HAP-1 (cell line): ENCODE data around the gene TNK2.
"Not testable (repeated sequence)": the region's sequence is repeated elsewhere in the genome, so short reads cannot be mapped to it uniquely, and the experiment has no call there.

ENCODE experiments used
- DNase-seq, 2 experiments: peaks; one replicate each; pipeline ENCODE4 v3.0.0-alpha.2; 2016 to 2020; ENCODE audit warnings: low spot score in 2 of 2
- H3K27me3 ChIP-seq: fragments of 250-450 bp; sonication (Bioruptor Pico); 2 replicates; pipeline ENCODE4 v1.5.1; 2020; ENCODE audit warnings: low read depth, mild to moderate bottlenecking, moderate library complexity
- H3K36me3 ChIP-seq: fragments of 250-450 bp; sonication (Bioruptor Pico); replicated peaks from 2 replicates; pipeline ENCODE4 v1.5.1; 2020; ENCODE audit warnings: mild to moderate bottlenecking
- H3K4me1 ChIP-seq: fragments of 250-450 bp; sonication (Bioruptor Pico); 2 replicates; pipeline ENCODE4 v1.5.1; 2020; ENCODE audit warnings: mild to moderate bottlenecking
- H3K4me3 ChIP-seq: fragments of 250-450 bp; sonication (Bioruptor Pico); 2 replicates; pipeline ENCODE4 v1.5.1; 2020; ENCODE audit warnings: mild to moderate bottlenecking, moderate library complexity
- H3K9me3 ChIP-seq: fragments of 250-450 bp; sonication (Bioruptor Pico); 2 replicates; pipeline ENCODE4 v1.5.1; 2020; ENCODE audit warnings: mild to moderate bottlenecking, moderate library complexity
- in situ Hi-C: fragments of 300-500 bp; cut with MboI; formaldehyde crosslinking; loops from 3 replicates; pipeline ENCODE4 v1.14.3; 2020; ENCODE audit warnings: low sequenced_read_pairs, inconsistent platforms, mixed read lengths

The TNK2 gene

DNA sequence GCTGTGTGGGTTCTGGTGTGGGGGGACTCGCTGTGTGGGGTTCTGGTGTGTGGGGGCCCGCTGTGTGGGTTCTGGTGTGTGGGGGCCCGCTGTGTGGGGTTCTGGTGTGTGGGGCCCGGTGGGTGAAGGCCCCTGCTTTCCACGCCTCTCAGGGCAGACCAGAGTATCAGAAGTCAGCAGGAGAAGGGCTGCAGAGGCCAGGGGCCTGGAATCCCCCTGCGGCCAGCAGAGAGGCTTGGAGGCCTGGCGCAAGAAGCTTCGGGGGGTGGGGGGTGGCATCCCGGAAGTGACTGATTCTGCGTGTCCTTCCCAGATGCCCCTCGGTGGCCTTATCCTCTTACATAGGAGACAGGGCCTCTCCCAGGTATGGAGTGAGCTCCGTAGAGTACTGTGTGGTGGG is 37.4 kb downstream of the TNK2 start:
- peaks cover 21% of the 10 kb centered on the region for H3K36me3 ChIP-seq
- H3K27me3 ChIP-seq, result no peaks in the 10 kb centered on the region
- in situ Hi-C loops, result no loop called here
- no peak for DNase-seq
- H3K9me3 ChIP-seq, result no peaks in the 10 kb centered on the region
- no peaks in the 10 kb centered on the region for H3K4me1 ChIP-seq
- no peak overlapping the region for H3K4me3 ChIP-seq

- Histone ChIP-seq H3K4me1 (no peaks in the 10 kb centered on the region), H3K27me3 (no peaks in the 10 kb centered on the region), H3K4me3 (no peak overlapping the region), H3K36me3 (peaks cover 21% of the 10 kb centered on the region), H3K9me3 (no peaks in the 10 kb centered on the region)
- in situ Hi-C loops, result no loop called here
- no peak for DNase-seq
Observed at GRCh38 chr3:195870442-195870841, 37.9 kb downstream of the TNK2 start.

- Histone ChIP-seq H3K9me3 (no peaks in the 10 kb centered on the region), H3K4me3 (no peak overlapping the region), H3K36me3 (peaks cover 21% of the 10 kb centered on the region), H3K4me1 (no peaks in the 10 kb centered on the region), H3K27me3 (no peaks in the 10 kb centered on the region)
- DNase-seq, result no peak
- in situ Hi-C loops, result no loop called here
Observed at GRCh38 chr3:195869413-195870001, 38.8 kb downstream of the TNK2 start.

DNA sequence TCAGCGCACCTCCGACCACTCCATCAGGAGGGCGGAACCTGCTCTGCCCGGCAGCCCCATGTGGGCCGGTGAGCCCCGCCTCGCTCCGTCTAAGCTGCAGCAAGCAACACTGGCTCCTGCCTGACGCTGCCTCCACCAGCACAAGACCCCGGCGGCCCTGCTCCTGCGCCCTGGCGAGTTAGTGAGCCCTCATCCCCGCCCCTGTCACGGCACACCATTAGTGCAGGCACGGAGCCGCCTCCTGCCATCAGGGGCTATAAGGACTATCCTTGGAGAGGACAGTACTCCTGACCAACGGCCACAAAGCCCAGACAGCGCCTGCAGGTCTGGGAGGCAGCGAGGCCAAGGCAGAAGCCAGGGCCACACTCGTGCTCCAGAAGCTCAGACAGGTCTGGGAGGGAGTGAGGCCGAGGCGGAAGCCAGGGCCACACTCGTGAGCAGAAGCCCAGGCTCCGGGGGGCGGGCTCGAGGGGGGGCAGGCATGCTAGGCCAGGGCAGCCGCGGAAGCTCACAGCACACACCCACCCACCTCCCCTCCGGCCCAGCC is 39.4 kb downstream of the TNK2 start:
- Histone ChIP-seq H3K4me3 (no peak overlapping the region), H3K27me3 (no peaks in the 10 kb centered on the region), H3K36me3 (peaks cover 21% of the 10 kb centered on the region), H3K9me3 (no peaks in the 10 kb centered on the region), H3K4me1 (no peaks in the 10 kb centered on the region)
- in situ Hi-C loops, result no loop called here
- DNase-seq, result no peak

DNA sequence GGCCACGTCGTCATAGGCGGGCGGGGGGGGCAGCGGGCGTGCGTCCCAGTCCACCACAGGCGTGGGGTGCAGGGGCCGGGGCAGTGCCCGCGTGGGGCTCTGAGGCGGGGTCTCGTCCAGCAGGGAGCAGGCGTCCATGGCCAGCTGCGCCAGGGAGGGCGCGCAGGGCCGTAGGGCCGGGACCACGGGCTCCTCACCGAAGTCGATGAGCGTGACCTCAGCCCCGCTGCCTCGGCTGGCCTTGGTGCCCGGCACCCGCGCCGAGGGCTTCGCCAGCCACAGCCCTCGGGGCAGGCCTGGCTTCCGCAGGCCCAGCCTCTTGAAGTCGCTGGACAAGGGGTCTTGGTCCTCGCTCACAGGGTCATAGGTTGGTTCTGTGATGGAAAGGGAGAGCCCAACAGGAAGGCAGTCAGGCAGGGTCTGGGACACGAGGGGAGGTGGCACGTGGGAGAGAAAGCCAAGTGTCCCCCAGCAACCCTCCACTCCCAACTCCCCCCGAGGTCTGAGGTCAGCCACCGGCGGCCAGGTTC is 40.0 kb downstream of the TNK2 start:
- Histone ChIP-seq H3K9me3 (no peaks in the 10 kb centered on the region), H3K4me1 (no peaks in the 10 kb centered on the region), H3K4me3 (no peak overlapping the region), H3K27me3 (no peaks in the 10 kb centered on the region), H3K36me3 (peaks cover 22% of the 10 kb centered on the region)
- in situ Hi-C loops, result no loop called here
- no peak for DNase-seq

DNA sequence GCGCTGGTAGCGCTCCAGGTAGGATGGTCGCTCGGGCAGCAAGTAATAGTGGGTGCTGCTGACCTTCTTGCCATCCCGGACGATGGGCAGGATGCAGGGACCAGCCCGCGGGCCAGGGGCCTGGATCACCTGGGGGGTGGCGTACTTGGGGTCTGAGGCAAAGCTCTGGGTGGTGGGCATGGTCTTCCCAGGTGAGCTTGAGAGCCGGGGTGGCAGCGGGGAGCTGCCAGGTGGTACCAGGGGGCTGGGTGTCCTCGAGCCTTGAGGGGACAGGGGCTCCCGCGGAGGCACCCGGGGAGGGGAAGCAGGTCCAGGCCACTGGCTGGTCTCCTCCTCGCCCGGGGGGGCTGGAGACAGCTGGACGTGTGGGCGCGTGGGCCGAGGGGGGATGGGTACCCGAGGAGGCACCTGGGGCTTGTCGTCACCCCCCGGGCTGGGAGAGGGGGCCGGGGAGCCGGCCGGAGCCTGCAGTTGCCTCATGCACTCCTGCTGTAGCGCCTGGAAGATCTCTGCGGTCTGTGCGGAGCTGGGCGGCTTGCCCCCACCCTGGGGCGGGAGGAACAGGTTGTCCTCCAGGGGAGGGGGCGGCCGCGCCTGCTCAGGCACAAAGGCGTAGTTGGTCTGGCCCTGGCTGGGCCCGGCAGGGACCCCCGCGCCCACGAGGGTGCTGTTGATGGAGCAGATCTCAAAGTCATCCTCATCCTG is 40.6 kb downstream of the TNK2 start:
- H3K36me3 ChIP-seq, result peaks cover 24% of the 10 kb centered on the region
- DNase-seq, result no peak
- no peaks in the 10 kb centered on the region for H3K4me1 ChIP-seq
- H3K27me3 ChIP-seq, result no peaks in the 10 kb centered on the region
- H3K9me3 ChIP-seq, result no peaks in the 10 kb centered on the region
- in situ Hi-C loops, result no loop called here
- no peak overlapping the region for H3K4me3 ChIP-seq

DNA sequence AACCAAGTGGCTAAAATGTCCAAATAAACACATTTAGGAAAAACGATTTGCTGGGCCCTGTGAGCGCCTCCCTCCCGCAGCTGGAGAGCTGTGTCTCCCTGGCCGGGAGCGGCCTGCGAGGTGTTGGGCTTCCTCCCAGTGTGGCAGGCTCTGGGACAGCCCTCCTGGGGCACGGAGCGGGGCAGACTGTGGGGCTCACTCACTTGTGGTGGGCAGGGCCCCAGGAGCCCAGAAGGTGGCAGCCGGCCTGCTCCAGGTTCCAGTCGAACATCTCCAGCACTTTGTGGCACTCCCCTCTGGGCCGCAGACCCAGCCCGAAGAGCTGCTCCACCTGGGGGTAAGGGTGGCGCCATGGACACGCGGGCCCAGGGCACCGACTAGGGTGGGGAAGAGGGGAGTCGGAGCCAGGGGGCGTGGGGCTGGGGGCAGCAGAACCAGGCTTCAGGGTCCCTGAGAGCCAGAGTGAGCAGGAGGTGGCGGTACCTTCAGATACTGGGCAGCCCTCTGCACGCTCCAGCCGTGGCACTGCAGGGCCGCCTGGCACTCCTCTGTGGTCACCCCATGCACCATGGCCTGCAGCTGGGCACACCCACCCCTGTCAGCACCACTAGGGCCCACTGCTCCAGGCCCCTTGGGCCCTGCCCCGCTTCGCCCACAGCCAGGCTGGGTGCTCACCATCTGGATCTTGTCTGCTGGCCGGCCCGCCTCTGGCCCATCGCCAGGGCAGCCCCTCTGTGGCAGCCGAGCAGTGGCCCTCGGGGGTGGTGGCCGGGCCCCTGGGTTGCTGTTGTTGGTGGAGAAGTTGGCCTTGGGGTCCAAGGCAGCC is 41.5 kb downstream of the TNK2 start:
- H3K4me1 ChIP-seq, result no peaks in the 10 kb centered on the region
- H3K36me3 ChIP-seq, result peaks cover 16% of the 10 kb centered on the region
- no peak for DNase-seq
- H3K27me3 ChIP-seq, result no peaks in the 10 kb centered on the region
- in situ Hi-C loops, result no loop called here
- no peaks in the 10 kb centered on the region for H3K9me3 ChIP-seq
- H3K4me3 ChIP-seq, result no peak overlapping the region

GRCh38 chr3:195865752-195866151 is 42.6 kb downstream of the TNK2 start:
- H3K4me1 ChIP-seq, result no peaks in the 10 kb centered on the region
- no peak for DNase-seq
- in situ Hi-C loops, result no loop called here
- H3K9me3 ChIP-seq, result no peaks in the 10 kb centered on the region
- H3K27me3 ChIP-seq, result no peaks in the 10 kb centered on the region
- no peak overlapping the region for H3K4me3 ChIP-seq
- H3K36me3 ChIP-seq, result peaks cover 16% of the 10 kb centered on the region

GRCh38 chr3:195863121-195864061 is 45.0 kb downstream of the TNK2 start:
- no peaks in the 10 kb centered on the region for H3K9me3 ChIP-seq
- DNase-seq, result peak; percentile 47 to 86
- H3K4me3 ChIP-seq, result no peak overlapping the region
- no peaks in the 10 kb centered on the region for H3K27me3 ChIP-seq
- H3K36me3 ChIP-seq, result peaks cover 13% of the 10 kb centered on the region; the same call in 1 of the 2 replicates
- in situ Hi-C loops, result no loop called here
- H3K4me1 ChIP-seq, result no peaks in the 10 kb centered on the region

- H3K4me1 ChIP-seq, H3K27me3 ChIP-seq, H3K9me3 ChIP-seq, DNase-seq, H3K4me3 ChIP-seq, in situ Hi-C loops, H3K36me3 ChIP-seq: not testable (repeated sequence)
Observed at GRCh38 chr3:195862318-195862717, 46.0 kb downstream of the TNK2 start.

DNA sequence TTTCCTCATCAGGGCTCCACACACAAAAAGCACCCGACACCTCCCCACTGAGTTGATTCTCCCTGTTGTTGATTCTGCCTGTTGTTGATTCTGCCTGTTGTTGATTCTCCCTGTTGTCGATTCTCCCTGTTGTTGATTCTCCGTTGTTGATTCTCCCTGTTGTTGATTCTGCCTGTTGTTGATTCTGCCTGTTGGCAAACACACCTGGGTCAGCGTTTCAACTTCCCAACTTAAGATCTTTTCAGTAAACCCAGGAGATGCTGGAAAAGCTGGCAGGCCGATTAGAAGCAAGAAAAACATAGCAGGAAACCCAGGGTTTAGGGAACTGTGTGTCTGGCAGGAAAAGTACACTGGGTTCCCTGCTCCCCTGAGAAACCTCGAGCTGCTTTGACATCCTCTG is 47.9 kb downstream of the TNK2 start:
- Histone ChIP-seq H3K4me1 (no peaks in the 10 kb centered on the region), H3K4me3 (no peak overlapping the region), H3K36me3 (peaks cover 3% of the 10 kb centered on the region; the same call in 1 of the 2 replicates), H3K9me3 (no peaks in the 10 kb centered on the region), H3K27me3 (no peaks in the 10 kb centered on the region)
- in situ Hi-C loops, result no loop called here
- DNase-seq, result no peak

DNA sequence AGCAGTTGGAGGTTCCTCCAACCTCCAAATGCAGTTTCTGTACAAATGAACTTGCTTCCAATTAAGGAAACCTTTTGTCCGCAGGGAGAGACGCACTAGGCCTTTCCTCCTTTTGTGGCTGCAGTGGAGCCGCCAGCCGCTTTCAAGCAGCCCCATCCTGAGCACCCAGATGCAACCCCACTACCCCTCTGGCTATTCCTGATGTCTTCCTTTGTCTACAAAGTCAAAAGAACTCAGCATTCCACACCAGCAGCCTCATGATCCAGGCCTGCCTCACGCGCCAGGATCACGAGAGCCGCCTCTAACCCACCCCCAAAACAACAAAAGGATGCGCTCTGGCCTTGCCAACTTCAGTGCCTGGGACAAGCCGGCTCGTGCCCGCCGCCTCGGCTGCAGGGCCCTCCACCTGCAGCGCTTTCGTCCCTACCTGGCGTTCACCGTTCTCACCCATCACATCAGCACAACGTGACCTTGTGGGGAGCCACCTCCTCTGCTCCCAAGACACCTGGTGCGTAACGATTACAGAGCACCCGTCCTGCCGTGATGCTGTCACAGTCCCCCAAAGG is 48.4 kb downstream of the TNK2 start:
- Histone ChIP-seq H3K27me3 (no peaks in the 10 kb centered on the region), H3K4me1 (no peaks in the 10 kb centered on the region), H3K4me3 (no peak overlapping the region), H3K9me3 (no peaks in the 10 kb centered on the region), H3K36me3 (peaks cover 3% of the 10 kb centered on the region; the same call in 1 of the 2 replicates)
- in situ Hi-C loops, result no loop called here
- DNase-seq, result no peak
